ENCODE measurements around the gene LAMP1. TPM values are rescaled to one million over a fixed set of nuclear protein-coding genes. Genes with fewer than 3 reads are reported as not detected.
"Not testable (repeated sequence)": the region's sequence is repeated elsewhere in the genome, so short reads cannot be mapped to it uniquely, and the experiment has no call there.

The LAMP1 gene
- total RNA-seq, 6 experiments from 2014 or later = 215 to 255 (median 247) TPM

DNA sequence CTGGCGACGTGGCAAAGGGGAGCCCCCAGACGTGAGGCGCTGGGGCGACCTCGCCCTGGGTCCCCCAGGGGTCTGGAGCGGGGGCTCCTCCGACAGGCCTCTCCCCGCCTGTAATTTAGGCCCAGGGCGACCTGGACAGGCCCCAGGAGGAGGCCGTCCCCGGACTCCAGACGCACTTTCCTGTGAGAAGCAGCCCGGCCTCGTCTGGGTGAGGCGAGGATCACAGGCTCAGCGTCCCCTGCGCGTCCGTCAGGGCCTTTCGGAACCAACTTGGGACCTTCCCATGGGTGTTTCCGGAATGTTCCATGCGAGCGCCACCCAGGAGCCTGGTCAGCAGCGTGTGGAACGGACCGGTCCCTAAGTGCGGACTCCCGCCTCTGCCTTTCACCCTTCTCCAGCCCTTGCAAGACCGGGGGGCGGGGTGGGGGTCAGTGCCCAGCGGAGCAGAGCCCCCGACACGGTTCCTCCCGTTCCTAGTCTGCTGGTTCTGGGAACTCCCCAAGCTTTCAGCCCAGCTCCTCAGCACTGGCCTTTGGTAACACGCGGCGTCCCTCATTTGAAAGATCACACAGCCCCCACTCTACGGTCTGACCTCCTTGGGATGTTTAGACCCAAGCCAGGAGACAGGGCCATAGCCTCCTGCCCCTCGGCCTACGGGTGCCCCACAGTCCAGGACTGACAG is 68.0 kb downstream of the LAMP1 start:
- no peaks in the 10 kb centered on the region for H3K9me3 Mint-ChIP-seq
- H3K4me1 Mint-ChIP-seq (ENCODE audit: low read depth) = no peaks in the 10 kb centered on the region
- peaks cover 19% of the 10 kb centered on the region for H3K27me3 Mint-ChIP-seq (ENCODE audit: insufficient read depth)
- TF ChIP-seq, protein P1, sequence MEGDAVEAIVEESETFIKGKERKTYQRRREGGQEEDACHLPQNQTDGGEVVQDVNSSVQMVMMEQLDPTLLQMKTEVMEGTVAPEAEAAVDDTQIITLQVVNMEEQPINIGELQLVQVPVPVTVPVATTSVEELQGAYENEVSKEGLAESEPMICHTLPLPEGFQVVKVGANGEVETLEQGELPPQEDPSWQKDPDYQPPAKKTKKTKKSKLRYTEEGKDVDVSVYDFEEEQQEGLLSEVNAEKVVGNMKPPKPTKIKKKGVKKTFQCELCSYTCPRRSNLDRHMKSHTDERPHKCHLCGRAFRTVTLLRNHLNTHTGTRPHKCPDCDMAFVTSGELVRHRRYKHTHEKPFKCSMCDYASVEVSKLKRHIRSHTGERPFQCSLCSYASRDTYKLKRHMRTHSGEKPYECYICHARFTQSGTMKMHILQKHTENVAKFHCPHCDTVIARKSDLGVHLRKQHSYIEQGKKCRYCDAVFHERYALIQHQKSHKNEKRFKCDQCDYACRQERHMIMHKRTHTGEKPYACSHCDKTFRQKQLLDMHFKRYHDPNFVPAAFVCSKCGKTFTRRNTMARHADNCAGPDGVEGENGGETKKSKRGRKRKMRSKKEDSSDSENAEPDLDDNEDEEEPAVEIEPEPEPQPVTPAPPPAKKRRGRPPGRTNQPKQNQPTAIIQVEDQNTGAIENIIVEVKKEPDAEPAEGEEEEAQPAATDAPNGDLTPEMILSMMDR (IDR thresholded peaks at IDR 0.05) = no peak
- DNase-seq = no peak
- no peak overlapping the region for H3K27ac Mint-ChIP-seq
- H3K4me3 Mint-ChIP-seq = no peak overlapping the region
- no peaks in the 10 kb centered on the region for H3K36me3 Mint-ChIP-seq (ENCODE audit: low read depth)

- DNase-seq = no peak
- H3K4me1 Mint-ChIP-seq (ENCODE audit: low read depth) = no peaks in the 10 kb centered on the region
- no peaks in the 10 kb centered on the region for H3K36me3 Mint-ChIP-seq (ENCODE audit: low read depth)
- no peak overlapping the region for H3K4me3 Mint-ChIP-seq
- H3K9me3 Mint-ChIP-seq = no peaks in the 10 kb centered on the region
- H3K27ac Mint-ChIP-seq = no peak overlapping the region
- TF ChIP-seq, protein P1 (IDR thresholded peaks at IDR 0.05) = no peak
- peaks cover 16% of the 10 kb centered on the region for H3K27me3 Mint-ChIP-seq (ENCODE audit: insufficient read depth)
Observed at GRCh38 chr13:113365583-113365970, 68.5 kb downstream of the LAMP1 start.

GRCh38 chr13:113365971-113366588 is 69.0 kb downstream of the LAMP1 start:
- Mint-ChIP-seq H3K4me3 (no peak overlapping the region), H3K9me3 (no peaks in the 10 kb centered on the region), H3K36me3 (ENCODE audit: low read depth) (no peaks in the 10 kb centered on the region), H3K4me1 (ENCODE audit: low read depth) (no peaks in the 10 kb centered on the region), H3K27ac (no peak overlapping the region), H3K27me3 (ENCODE audit: insufficient read depth) (peaks cover 15% of the 10 kb centered on the region)
- TF ChIP-seq, protein P1 (IDR thresholded peaks at IDR 0.05) = no peak
- no peak for DNase-seq

DNA sequence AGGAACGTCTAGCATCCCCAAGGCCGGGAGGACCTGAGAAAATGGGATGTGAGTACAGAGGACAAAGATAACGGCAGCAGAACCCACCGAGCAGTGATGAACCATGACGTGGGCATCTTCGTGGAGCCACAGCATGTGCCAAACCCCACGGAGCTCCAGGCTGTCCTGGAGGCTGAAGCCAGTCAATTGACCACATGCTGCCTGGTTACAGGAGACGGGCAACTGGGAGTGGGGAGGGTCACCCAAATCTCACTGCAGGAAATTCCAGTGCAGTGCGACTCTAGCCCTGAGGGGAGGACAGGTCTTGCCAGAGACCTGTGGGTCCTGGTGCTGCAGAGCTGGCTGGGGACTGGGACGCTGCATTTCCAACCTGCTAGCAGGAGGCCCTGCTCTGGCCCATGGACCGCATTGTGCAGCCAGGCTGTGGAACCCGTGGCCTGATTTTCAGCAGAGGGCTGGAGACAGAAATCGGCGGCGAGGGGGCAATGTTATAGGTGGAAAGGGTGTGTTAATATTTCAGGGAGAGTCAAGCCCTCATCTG is 70.1 kb downstream of the LAMP1 start:
- peaks cover 15% of the 10 kb centered on the region for H3K27me3 Mint-ChIP-seq (ENCODE audit: insufficient read depth)
- H3K4me3 Mint-ChIP-seq = no peak overlapping the region
- TF ChIP-seq, protein P1 (IDR thresholded peaks at IDR 0.05) = no peak
- no peaks in the 10 kb centered on the region for H3K9me3 Mint-ChIP-seq
- DNase-seq = no peak
- H3K4me1 Mint-ChIP-seq (ENCODE audit: low read depth) = no peaks in the 10 kb centered on the region
- H3K27ac Mint-ChIP-seq = no peak overlapping the region
- H3K36me3 Mint-ChIP-seq (ENCODE audit: low read depth) = no peaks in the 10 kb centered on the region

- Mint-ChIP-seq H3K36me3 (ENCODE audit: low read depth) (no peaks in the 10 kb centered on the region), H3K9me3 (no peaks in the 10 kb centered on the region)
Observed at GRCh38 chr13:113367771-113368170, 70.7 kb downstream of the LAMP1 start.

GRCh38 chr13:113368353-113368752 is 71.3 kb downstream of the LAMP1 start:
- not testable (repeated sequence) for H3K4me3 Mint-ChIP-seq; DNase-seq; H3K4me1 Mint-ChIP-seq (ENCODE audit: low read depth); H3K27ac Mint-ChIP-seq; H3K36me3 Mint-ChIP-seq (ENCODE audit: low read depth); H3K9me3 Mint-ChIP-seq
- H3K27me3 Mint-ChIP-seq (ENCODE audit: insufficient read depth) = peaks cover 11% of the 10 kb centered on the region

More at GRCh38 chr13:113367771-113368170, 70.7 kb downstream of the LAMP1 start:
- no peak for DNase-seq
- no peak overlapping the region for H3K27ac Mint-ChIP-seq
- peaks cover 12% of the 10 kb centered on the region for H3K27me3 Mint-ChIP-seq (ENCODE audit: insufficient read depth)
- TF ChIP-seq, protein P1 (IDR thresholded peaks at IDR 0.05) = no peak
- H3K4me3 Mint-ChIP-seq = no peak overlapping the region
- H3K4me1 Mint-ChIP-seq (ENCODE audit: low read depth) = no peaks in the 10 kb centered on the region

Measured in HFFc6 (cell line).